HL-60 (cell line): ENCODE results near the gene ZNF655.
A peak's percentile ranks its signal among the peaks of the same experiment; 100 is the strongest.

ENCODE experiments used
- DNase-seq, 2 experiments: peaks; one replicate each; pipeline ENCODE4 v3.0.0-alpha.2; 2010 to 2020; ENCODE audit warnings: low read depth in 1 of 2, low spot score in 1 of 2
- H3K27ac ChIP-seq: fragments of 250-450 bp; sonication (Bioruptor Pico); replicated peaks from 2 replicates; pipeline ENCODE4 v1.5.1; 2020; ENCODE audit warnings: mild to moderate bottlenecking, moderate library complexity
- H3K27me3 ChIP-seq: fragments of 250-450 bp; sonication (Bioruptor Pico); 2 replicates; pipeline ENCODE4 v1.5.1; 2021; ENCODE audit warnings: mild to moderate bottlenecking, moderate library complexity; ENCODE audit not compliant: insufficient read depth, poor library complexity, severe bottlenecking
- H3K4me3 ChIP-seq: replicated peaks from 2 replicates; pipeline ENCODE4 v1.5.1; 2011; ENCODE audit warnings: mild to moderate bottlenecking, control low read depth, low read length; ENCODE audit not compliant: insufficient read depth
- CTCF ChIP-seq: IDR thresholded peaks from one replicate; pipeline ENCODE4 v1.5.1; 2011; ENCODE audit warnings: low read length, control low read depth, inconsistent platforms; ENCODE audit not compliant: insufficient read depth
- GABPA ChIP-seq: IDR thresholded peaks from 2 replicates; pipeline ENCODE4 v1.6.1; 2012; ENCODE audit warnings: low read depth
- POLR2AphosphoS5 ChIP-seq: IDR thresholded peaks from 2 replicates; pipeline ENCODE4 v1.6.1; 2012; ENCODE audit warnings: low read depth
- REST ChIP-seq: IDR thresholded peaks from 2 replicates; pipeline ENCODE4 v1.6.1; 2012; ENCODE audit warnings: low read depth; ENCODE audit not compliant: insufficient replicate concordance
- SPI1 ChIP-seq: IDR thresholded peaks from 2 replicates; pipeline ENCODE4 v1.6.1; 2012; ENCODE audit warnings: low read depth, mild to moderate bottlenecking, borderline replicate concordance

ZNF655 gene

GRCh38 chr7:99624484-99624883, 66.0 kb downstream of the ZNF655 start:
- TF ChIP-seq POLR2AphosphoS5 (peak; percentile 58), GABPA (0 out of 2 replicates have a peak, but pooled peaks have one; percentile 28), SPI1 (peak; percentile 20; the same call in 1 of the 2 replicates), REST (no peak)
- H3K27me3 ChIP-seq, result no peaks in the 10 kb centered on the region
- H3K4me3 ChIP-seq, result no peak overlapping the region
- DNase-seq, result peak in 1 of 2 experiments; percentile 80
- H3K27ac ChIP-seq, result peak overlapping the region; percentile 84

- H3K27ac ChIP-seq, result peak overlapping the region; percentile 84
- no peak for TF ChIP-seq SPI1
- TF ChIP-seq GABPA, result no peak
- TF ChIP-seq REST, result no peak
- TF ChIP-seq POLR2AphosphoS5, result no peak; the same call in 1 of the 2 replicates
- TF ChIP-seq CTCF, result no peak
- H3K27me3 ChIP-seq, result no peaks in the 10 kb centered on the region
- no peak overlapping the region for H3K4me3 ChIP-seq
- DNase-seq, result no peak
Measured at GRCh38 chr7:99625321-99625720, 66.9 kb downstream of the ZNF655 start.

GRCh38 chr7:99625961-99626360, 67.5 kb downstream of the ZNF655 start:
- Histone ChIP-seq H3K4me3 (no peak overlapping the region), H3K27ac (peak overlapping the region; percentile 84; the same call in 1 of the 2 replicates), H3K27me3 (no peaks in the 10 kb centered on the region)
- TF ChIP-seq SPI1 (no peak), REST (no peak), GABPA (no peak), POLR2AphosphoS5 (no peak), CTCF (no peak)
- DNase-seq, result no peak
